Fibroblast of pulmonary artery (primary cell): ENCODE measurements around the gene AREG.
A peak's percentile ranks its signal among the peaks of the same experiment; 100 is the strongest.

Experiments
- DNase-seq: peaks from one replicate; pipeline ENCODE4 v3.0.0-alpha.2; 2010; ENCODE audit warnings: low read depth
- H3K4me3 ChIP-seq: replicated peaks from 2 replicates; pipeline ENCODE4 v1.5.1; 2011; ENCODE audit warnings: low read depth, mild to moderate bottlenecking, control low read depth, low read length, moderate library complexity
- TF ChIP-seq, protein P1 (sequence below): IDR thresholded peaks from 2 replicates; pipeline ENCODE4 v1.5.1; 2011; ENCODE audit warnings: mild to moderate bottlenecking, control low read depth, low read length, inconsistent platforms; ENCODE audit errors: missing control alignments

The AREG gene

GRCh38 chr4:74441744-74442143 is 3.2 kb upstream of the AREG start:
- no peak for DNase-seq
- no peak overlapping the region for H3K4me3 ChIP-seq
- TF ChIP-seq, protein P1, sequence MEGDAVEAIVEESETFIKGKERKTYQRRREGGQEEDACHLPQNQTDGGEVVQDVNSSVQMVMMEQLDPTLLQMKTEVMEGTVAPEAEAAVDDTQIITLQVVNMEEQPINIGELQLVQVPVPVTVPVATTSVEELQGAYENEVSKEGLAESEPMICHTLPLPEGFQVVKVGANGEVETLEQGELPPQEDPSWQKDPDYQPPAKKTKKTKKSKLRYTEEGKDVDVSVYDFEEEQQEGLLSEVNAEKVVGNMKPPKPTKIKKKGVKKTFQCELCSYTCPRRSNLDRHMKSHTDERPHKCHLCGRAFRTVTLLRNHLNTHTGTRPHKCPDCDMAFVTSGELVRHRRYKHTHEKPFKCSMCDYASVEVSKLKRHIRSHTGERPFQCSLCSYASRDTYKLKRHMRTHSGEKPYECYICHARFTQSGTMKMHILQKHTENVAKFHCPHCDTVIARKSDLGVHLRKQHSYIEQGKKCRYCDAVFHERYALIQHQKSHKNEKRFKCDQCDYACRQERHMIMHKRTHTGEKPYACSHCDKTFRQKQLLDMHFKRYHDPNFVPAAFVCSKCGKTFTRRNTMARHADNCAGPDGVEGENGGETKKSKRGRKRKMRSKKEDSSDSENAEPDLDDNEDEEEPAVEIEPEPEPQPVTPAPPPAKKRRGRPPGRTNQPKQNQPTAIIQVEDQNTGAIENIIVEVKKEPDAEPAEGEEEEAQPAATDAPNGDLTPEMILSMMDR, result no peak

GRCh38 chr4:74446193-74446868 is 1.4 kb downstream of the AREG start:
- DNase-seq, result peak; percentile 40
- H3K4me3 ChIP-seq, result peak overlapping the region; percentile 67
- TF ChIP-seq, protein P1, result no peak

- TF ChIP-seq, protein P1, result no peak
- peak; percentile 23 for DNase-seq
- H3K4me3 ChIP-seq, result peak overlapping the region; percentile 67
Observed at GRCh38 chr4:74446896-74447295, 2.0 kb downstream of the AREG start.

DNA sequence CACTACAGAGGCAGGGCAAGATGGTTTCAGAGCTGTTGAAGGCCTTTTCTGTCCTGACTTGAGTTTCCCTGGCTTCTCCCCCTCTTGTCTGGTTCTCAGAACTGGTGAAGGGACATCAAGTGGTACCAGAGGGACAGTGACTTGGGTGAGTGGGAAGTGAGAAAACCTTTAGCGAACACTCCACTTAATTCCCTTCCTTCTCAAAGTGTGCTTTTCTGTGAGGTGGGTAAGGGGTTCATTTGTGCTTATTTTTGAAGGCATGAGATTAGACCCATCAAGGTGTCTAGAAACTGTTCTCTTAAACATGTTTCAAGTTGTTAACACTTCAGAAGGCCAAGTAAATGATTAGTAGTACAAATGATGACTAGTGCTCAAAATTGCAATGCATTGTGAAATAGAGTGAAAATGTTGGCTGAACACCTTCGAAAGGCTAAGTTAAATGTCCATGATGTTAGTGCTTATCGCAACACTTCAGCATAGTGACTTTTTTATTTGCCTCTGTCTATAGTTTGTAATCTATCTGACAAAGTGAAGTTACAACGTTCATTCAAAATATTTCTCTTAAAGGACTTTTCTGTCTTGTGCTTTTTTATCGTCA is 2.8 kb downstream of the AREG start:
- H3K4me3 ChIP-seq, result peak overlapping the region; percentile 67
- peak; percentile 38 for DNase-seq
- TF ChIP-seq, protein P1, result no peak

DNA sequence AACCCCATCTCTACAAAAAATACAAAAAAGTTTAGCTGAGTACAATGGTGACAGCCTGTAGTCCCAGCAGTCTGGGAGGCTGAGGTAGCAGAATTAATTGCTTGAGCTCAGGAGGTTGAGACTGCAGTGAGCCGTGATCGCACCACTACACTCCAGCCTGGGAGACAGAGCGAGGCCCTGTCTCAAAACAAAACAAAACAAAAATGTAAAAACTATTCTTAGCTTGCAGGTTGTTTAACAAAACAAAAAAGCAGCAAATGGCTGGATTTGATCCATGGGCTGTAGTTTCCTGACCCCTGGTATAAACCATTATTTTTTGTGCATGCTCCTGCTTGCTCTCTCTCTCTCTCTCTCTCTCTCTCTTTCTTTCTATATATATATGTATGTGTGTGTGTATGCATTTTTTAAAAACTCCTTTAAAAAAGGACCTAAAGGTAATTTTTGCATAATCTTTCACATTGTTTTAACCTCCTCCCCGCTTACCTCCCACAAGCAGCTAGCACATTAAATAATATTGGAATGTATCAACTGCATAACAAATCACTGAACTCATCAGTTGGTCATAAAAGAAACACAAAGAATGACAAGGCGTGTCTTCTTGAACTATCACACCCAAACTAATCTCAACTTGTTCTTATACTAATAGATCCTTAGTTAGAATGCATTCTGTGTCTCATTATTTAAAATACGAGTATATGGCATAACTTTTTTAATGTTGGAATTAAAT is 4.8 kb downstream of the AREG start:
- TF ChIP-seq, protein P1, result no peak
- DNase-seq, result peak; percentile 45
- H3K4me3 ChIP-seq, result peak overlapping the region; percentile 67

- DNase-seq, result peak; percentile 46
- TF ChIP-seq, protein P1, result no peak
- peak overlapping the region; percentile 67 for H3K4me3 ChIP-seq
Observed at GRCh38 chr4:74450298-74450683, 5.4 kb downstream of the AREG start.
